Measurements from ENCODE around the gene SP5. TPM values are rescaled to one million over a fixed set of nuclear protein-coding genes. Genes with fewer than 3 reads are reported as not detected.

Gene SP5
- total RNA-seq, 2 experiments from 2014 or later, result not detected

DNA sequence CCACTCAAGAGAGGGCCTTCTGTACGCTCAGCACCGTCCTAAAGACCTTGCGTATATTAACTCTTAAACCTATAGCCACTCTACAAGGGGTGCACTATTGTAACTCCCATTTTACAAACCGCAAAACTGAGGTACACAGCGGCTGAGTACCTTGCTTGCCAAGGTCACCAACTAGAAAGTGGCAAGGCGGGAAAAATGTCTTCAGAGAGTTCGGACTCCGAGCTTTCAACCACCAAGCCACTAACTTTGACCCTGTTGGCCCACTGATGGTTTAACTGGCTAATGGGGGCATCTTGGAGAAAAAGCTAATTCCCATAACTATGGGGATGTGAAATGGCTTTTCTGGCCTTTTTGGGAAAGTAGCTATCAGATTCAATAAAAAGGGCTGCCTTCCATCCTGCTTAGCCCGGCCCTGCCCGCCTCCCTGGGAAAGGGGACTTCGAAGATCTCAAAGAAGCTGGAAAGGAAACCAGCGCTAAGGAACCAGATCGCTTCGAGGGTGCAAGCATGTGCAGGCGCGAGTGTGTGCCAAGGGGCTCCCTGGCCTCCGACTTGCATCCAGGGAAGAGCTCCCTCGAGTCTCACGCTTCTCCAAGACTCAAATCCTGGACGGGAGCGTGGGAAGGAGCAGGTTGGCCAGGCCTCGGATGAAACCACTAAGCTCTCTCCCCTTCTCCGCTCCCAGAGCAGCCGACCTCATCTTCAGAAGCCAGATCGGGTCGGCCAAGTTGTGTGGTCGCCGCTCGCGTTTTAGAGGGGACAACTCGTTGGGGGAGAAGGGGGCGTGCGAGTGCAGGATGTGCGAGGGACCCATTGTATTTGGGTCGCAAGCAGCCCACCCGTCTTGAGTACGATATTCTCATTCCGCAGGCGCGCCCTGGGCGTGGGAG is 2.2 kb upstream of the SP5 start:
- no peaks in the 10 kb centered on the region for H3K9me3 Mint-ChIP-seq (ENCODE audit: insufficient read depth)
- no peak overlapping the region for H3K4me3 Mint-ChIP-seq
- H3K27ac Mint-ChIP-seq, result no peak overlapping the region
- peaks cover under 1% of the 10 kb centered on the region for H3K36me3 Mint-ChIP-seq (ENCODE audit: low read depth)
- DNase-seq (no peak), ATAC-seq (no peak)
- ChIA-PET CTCF (interaction anchor here (0.8 to 1.5 kb wide), 3 partner anchors 109 to 389 kb away, joined by 3 to 5 read pairs (median 4); no protein-coding TSS in a partner anchor), POLR2A (no interaction called here)
- H3K4me1 Mint-ChIP-seq (ENCODE audit: low read depth), result peaks cover 22% of the 10 kb centered on the region
- H3K27me3 Mint-ChIP-seq (ENCODE audit: low read depth), result peaks cover 77% of the 10 kb centered on the region

DNA sequence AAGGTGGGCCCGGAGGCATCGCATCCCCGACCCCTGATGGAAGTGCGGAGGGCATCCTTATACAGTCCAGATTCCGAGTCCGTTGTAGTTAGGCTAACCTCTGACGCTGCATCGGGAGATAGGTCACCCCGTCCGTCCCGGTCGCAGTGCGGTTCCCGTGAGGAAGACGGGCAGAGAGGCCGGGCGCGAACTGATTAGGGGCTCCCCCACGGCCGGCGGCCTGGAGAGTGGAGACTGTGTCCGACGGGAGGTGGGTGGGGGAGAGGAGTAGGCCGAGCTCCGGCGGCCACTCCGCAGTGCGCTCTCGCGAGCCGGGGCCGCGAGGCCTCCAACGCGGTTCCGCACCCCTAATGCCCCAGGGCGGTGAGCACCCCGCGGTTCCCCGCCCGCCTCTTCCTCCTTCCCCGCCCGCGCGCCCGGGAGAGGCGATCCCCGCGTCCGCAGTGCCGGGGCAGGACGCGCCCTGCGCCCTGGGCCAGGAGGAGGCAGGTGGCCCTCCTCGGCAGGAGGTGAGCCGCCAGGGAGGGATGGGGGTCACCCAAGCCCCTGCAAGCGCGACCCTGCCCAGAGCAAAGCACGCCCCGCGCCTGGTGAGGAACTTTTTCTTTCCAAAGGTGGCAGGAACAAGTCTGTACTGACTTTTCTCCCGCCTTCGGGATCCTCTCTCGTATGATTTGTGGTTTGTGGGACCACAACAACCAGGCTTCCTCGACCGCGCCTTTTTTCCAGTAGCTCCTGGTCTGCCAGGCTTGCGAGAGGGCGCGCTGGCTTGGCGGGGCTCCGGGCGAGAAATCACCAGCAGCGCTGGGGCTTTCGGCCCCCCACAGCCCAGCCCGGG is 1.4 kb upstream of the SP5 start:
- Mint-ChIP-seq H3K4me1 (ENCODE audit: low read depth) (peaks cover 25% of the 10 kb centered on the region), H3K9me3 (ENCODE audit: insufficient read depth) (no peaks in the 10 kb centered on the region), H3K4me3 (peak overlapping the region; percentile 63), H3K36me3 (ENCODE audit: low read depth) (peaks cover 3% of the 10 kb centered on the region), H3K27me3 (ENCODE audit: low read depth) (peaks cover 77% of the 10 kb centered on the region), H3K27ac (no peak overlapping the region)
- DNase-seq (no peak), ATAC-seq (peak; percentile 13)
- CTCF ChIA-PET, result interaction anchor here (0.8 to 1.4 kb wide), 2 partner anchors 305 to 344 kb away, joined by 3 to 4 read pairs; no protein-coding TSS in a partner anchor
- POLR2A ChIA-PET, result no interaction called here

DNA sequence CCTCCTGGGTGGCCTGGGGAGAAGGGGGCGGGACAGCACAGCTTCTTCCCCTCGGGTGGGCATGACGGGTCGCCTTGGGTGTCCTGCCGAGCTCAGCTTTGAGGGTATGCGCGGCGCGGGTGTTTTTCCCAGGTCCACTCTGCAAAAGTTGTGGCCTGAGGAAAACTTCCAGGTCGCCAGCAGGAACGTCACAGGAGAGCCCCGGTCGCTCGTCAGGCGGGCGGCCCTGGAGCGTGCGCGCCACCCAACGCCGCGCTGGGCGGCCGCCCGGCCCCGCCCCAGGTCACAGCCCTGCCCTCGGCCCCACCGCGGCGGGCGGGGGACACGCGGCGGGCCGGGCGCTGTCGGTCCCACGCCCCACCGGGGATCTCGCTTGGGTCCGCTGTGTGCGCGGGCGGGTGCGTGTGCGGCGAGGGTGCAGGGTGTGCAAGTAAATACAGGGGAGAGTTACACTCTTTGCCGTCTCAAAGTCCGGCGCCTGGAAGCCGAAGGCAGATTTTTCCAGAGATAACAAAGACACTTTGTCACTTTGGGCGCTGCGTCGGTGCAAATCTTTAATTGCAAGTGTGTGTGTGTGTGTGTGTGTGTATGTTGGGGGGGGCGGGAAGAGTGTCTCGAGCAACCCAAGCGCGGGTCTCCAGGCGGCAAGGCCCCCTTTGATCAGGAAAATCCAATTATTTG is 616 bp upstream of the SP5 start:
- peak; percentile 61 for ATAC-seq
- DNase-seq, result no peak
- CTCF ChIA-PET, result interaction anchor here (1.4 kb wide), 1 partner anchor 305 kb away, joined by 3 read pairs; no protein-coding TSS in a partner anchor
- peak overlapping the region; percentile 35 for H3K27ac Mint-ChIP-seq
- peak overlapping the region; percentile 66 for H3K4me3 Mint-ChIP-seq
- H3K27me3 Mint-ChIP-seq (ENCODE audit: low read depth), result peaks cover 77% of the 10 kb centered on the region
- peaks cover 3% of the 10 kb centered on the region for H3K36me3 Mint-ChIP-seq (ENCODE audit: low read depth)
- POLR2A ChIA-PET, result interaction anchor here (0.6 kb wide), 1 partner anchor 187 kb away, joined by 3 read pairs; no protein-coding TSS in a partner anchor
- H3K9me3 Mint-ChIP-seq (ENCODE audit: insufficient read depth), result no peaks in the 10 kb centered on the region
- H3K4me1 Mint-ChIP-seq (ENCODE audit: low read depth), result peaks cover 25% of the 10 kb centered on the region

DNA sequence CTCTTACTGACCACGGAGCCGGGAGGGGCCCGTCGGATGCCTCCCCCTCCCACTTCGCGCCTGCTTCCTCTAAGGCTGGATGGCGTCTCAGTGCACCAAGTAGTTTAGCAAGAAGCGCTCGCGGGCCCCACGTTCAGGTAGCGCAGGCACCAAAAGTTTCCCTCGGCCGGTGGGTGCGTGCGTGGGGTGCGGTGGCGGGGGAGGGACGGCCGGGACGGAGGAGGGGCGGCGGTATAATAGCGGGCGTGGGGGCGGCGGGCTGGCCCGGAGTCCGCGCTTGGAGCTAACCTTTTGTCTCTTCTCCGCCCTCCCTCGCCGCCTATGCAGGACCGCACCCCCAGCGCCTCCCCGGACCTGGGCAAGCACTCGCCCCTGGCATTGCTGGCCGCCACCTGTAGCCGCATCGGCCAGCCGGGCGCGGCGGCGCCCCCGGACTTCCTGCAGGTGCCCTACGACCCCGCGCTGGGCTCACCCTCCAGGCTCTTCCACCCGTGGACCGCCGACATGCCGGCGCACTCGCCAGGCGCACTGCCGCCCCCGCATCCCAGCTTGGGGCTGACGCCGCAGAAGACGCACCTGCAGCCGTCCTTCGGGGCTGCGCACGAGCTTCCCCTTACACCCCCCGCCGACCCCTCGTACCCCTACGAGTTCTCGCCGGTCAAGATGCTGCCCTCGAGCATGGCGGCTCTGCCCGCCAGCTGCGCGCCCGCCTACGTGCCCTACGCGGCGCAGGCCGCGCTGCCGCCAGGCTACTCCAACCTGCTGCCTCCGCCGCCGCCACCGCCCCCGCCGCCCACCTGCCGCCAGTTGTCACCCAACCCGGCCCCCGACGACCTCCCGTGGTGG is 1.0 kb downstream of the SP5 start:
- no peaks in the 10 kb centered on the region for H3K9me3 Mint-ChIP-seq (ENCODE audit: insufficient read depth)
- peaks cover 3% of the 10 kb centered on the region for H3K36me3 Mint-ChIP-seq (ENCODE audit: low read depth)
- POLR2A ChIA-PET, result no interaction called here
- no peak for DNase-seq
- peak overlapping the region; percentile 66 for H3K4me3 Mint-ChIP-seq
- CTCF ChIA-PET, result interaction anchor here (1.0 to 1.7 kb wide), 3 partner anchors 56 to 100 kb away, joined by 3 to 6 read pairs (median 3); no protein-coding TSS in a partner anchor
- H3K27me3 Mint-ChIP-seq (ENCODE audit: low read depth), result peaks cover 70% of the 10 kb centered on the region
- peaks cover 25% of the 10 kb centered on the region for H3K4me1 Mint-ChIP-seq (ENCODE audit: low read depth)
- ATAC-seq, result peak; percentile 5
- H3K27ac Mint-ChIP-seq, result no peak overlapping the region

DNA sequence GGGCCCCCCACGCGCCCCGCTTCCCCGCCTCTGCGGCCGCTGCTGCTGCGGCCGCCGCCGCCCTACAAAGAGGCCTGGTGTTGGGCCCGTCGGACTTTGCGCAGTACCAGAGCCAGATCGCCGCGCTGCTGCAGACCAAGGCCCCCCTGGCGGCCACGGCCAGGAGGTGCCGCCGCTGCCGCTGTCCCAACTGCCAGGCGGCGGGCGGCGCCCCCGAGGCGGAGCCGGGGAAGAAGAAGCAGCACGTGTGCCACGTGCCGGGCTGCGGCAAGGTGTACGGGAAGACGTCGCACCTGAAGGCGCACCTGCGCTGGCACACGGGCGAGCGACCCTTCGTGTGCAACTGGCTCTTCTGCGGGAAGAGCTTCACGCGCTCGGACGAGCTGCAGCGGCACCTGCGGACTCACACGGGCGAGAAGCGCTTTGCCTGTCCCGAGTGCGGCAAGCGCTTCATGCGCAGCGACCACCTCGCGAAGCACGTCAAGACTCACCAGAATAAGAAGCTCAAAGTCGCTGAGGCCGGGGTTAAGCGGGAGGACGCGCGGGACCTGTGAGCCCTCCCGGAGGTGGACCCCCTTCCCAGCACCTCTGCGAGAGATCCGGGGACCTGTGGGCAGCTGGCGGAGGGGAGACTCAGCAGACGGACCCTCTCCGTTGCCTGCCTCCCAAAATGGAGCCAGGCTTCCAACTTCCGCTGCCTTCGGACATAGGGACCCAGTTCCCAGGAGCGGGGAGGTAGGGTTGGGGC is 1.9 kb downstream of the SP5 start:
- ChIA-PET POLR2A (interaction anchor here (1.0 kb wide), 1 partner anchor 103 kb away, joined by 4 read pairs; no protein-coding TSS in a partner anchor), CTCF (interaction anchor here (0.6 to 1.7 kb wide), 3 partner anchors 28 to 99 kb away, joined by 3 to 6 read pairs (median 3); no protein-coding TSS in a partner anchor)
- peak; percentile 38 for ATAC-seq
- Mint-ChIP-seq H3K9me3 (ENCODE audit: insufficient read depth) (no peaks in the 10 kb centered on the region), H3K4me1 (ENCODE audit: low read depth) (peaks cover 23% of the 10 kb centered on the region), H3K4me3 (peak overlapping the region; percentile 18), H3K36me3 (ENCODE audit: low read depth) (peaks cover 3% of the 10 kb centered on the region), H3K27ac (no peak overlapping the region), H3K27me3 (ENCODE audit: low read depth) (peaks cover 66% of the 10 kb centered on the region)
- DNase-seq, result no peak

DNA sequence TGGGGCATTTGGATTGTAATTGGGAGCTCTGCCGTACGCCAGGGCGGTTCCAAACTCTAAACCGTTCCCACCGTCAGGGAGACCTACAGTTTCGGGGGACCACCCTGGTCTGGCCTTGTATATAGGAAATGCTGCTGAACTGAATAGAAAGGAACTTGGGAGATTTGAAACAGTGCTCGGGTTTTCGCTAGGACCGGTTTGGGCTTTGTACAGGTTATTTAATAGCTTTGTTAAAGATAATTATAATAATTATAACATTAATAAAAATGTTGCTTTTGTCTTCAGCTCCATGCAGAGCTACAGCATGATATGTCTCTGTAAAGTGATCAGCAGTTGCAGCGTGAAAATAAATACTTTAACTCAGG is 2.4 kb downstream of the SP5 start:
- Mint-ChIP-seq H3K4me3 (no peak overlapping the region), H3K27ac (no peak overlapping the region), H3K36me3 (ENCODE audit: low read depth) (peaks cover 3% of the 10 kb centered on the region), H3K4me1 (ENCODE audit: low read depth) (peaks cover 19% of the 10 kb centered on the region), H3K9me3 (ENCODE audit: insufficient read depth) (no peaks in the 10 kb centered on the region), H3K27me3 (ENCODE audit: low read depth) (peaks cover 61% of the 10 kb centered on the region)
- DNase-seq, result no peak
- ChIA-PET POLR2A (interaction anchor here (1.0 kb wide), 1 partner anchor 103 kb away, joined by 4 read pairs; no protein-coding TSS in a partner anchor), CTCF (interaction anchor here (0.6 to 1.7 kb wide), 3 partner anchors 28 to 98 kb away, joined by 3 to 6 read pairs (median 3); no protein-coding TSS in a partner anchor)
- ATAC-seq, result no peak

DNA sequence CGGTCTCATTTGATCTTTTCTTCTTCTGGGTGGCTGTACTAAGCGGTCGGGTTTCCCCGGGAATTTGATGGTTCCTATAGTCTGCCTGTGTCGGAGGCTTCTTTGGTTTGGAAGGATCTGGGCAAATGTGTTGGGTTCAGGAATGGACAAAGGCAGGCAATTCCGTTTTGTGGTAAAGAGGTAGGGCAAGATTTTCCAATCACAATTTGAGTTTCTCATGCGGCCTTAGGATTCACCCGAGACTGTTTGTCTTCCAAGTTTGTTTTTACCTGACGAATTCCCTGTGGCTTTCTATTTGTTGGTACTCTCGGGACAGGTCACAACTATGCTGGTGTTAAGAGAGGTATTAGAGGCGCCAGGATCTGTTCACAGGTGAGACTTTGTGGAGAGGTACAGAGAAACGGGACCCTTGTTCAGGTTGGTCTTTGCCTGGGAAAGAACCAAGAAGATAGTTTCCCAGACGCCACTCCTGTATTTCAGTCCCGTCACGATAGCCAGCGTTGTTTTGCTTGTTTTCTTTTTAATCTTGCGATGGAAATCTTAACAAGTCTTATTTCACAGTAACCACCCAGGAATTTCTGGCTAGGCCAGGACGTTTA is 3.0 kb downstream of the SP5 start:
- H3K27me3 Mint-ChIP-seq (ENCODE audit: low read depth), result peaks cover 57% of the 10 kb centered on the region
- peaks cover 19% of the 10 kb centered on the region for H3K4me1 Mint-ChIP-seq (ENCODE audit: low read depth)
- H3K27ac Mint-ChIP-seq, result peak overlapping the region; percentile 23
- ChIA-PET POLR2A (interaction anchor here (1.0 kb wide), 1 partner anchor 102 kb away, joined by 4 read pairs; no protein-coding TSS in a partner anchor), CTCF (interaction anchor here (1.7 kb wide), 1 partner anchor 98 kb away, joined by 6 read pairs; no protein-coding TSS in a partner anchor)
- DNase-seq, result no peak
- ATAC-seq, result no peak
- H3K4me3 Mint-ChIP-seq, result no peak overlapping the region
- no peaks in the 10 kb centered on the region for H3K9me3 Mint-ChIP-seq (ENCODE audit: insufficient read depth)
- peaks cover 3% of the 10 kb centered on the region for H3K36me3 Mint-ChIP-seq (ENCODE audit: low read depth)

DNA sequence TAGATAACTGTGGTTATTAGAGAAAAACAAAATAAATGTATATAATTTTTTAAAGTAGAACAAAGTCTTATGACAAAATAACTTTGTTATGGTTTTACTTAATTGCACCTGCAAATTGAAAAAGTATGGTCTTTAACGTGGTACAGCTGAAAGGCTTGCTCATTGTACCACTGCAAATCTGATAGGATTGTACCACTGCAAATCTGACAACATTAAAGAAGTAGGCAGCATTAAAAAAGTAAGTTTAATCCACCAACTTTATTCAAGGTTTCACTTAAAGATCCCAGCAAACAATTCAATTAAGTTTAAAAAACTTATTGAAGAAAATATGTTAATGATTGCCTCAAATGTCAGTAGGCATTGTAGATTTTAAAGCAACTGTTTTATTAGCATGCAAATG is 4.7 kb downstream of the SP5 start:
- H3K4me3 Mint-ChIP-seq, result no peak overlapping the region
- DNase-seq (no peak), ATAC-seq (no peak)
- H3K4me1 Mint-ChIP-seq (ENCODE audit: low read depth), result peaks cover 15% of the 10 kb centered on the region
- H3K9me3 Mint-ChIP-seq (ENCODE audit: insufficient read depth), result no peaks in the 10 kb centered on the region
- POLR2A ChIA-PET, result no interaction called here
- CTCF ChIA-PET, result no interaction called here
- no peak overlapping the region for H3K27ac Mint-ChIP-seq
- H3K36me3 Mint-ChIP-seq (ENCODE audit: low read depth), result peaks cover 3% of the 10 kb centered on the region
- peaks cover 57% of the 10 kb centered on the region for H3K27me3 Mint-ChIP-seq (ENCODE audit: low read depth)

DNA sequence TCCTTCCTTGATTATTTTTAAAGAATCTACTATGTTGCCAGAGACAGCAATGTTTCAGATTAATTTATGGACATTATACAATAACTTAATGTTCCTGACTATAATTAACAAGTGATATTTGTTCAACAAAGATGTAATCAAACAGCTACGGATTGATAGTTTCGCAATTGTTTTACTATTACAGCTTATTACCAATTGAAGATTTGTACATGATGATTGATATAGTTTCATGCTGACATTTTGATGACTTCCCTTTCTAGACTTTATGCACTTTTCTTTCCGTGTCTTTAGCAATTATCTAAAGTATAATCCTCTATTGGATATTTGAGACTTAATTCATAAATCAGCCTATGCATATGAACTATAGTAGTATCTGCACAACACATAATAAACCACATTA is 6.5 kb downstream of the SP5 start:
- CTCF ChIA-PET, result no interaction called here
- POLR2A ChIA-PET, result no interaction called here
- peaks cover 3% of the 10 kb centered on the region for H3K36me3 Mint-ChIP-seq (ENCODE audit: low read depth)
- no peaks in the 10 kb centered on the region for H3K9me3 Mint-ChIP-seq (ENCODE audit: insufficient read depth)
- no peak overlapping the region for H3K4me3 Mint-ChIP-seq
- no peak for ATAC-seq
- no peak overlapping the region for H3K27ac Mint-ChIP-seq
- DNase-seq, result no peak
- peaks cover 7% of the 10 kb centered on the region for H3K4me1 Mint-ChIP-seq (ENCODE audit: low read depth)
- H3K27me3 Mint-ChIP-seq (ENCODE audit: low read depth), result peaks cover 45% of the 10 kb centered on the region

DNA sequence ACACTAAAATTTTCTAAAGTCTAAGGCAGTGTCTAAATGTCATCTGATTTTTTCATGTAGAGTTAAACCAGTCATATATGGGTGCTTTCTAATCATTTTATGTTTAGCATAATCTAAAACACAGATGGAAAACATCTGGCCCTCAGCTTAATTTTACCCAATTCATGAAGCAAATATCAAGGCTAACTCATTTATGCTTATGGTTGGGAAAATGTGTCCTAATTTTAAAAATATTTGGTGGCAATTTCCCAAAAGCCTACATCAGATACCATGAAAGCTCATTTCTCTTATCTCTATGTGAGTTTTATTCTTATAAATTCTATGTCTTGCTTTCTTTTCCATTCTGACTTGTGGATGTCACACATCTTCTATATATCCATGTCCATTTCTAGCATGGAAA is 7.2 kb downstream of the SP5 start:
- Mint-ChIP-seq H3K9me3 (ENCODE audit: insufficient read depth) (no peaks in the 10 kb centered on the region), H3K27me3 (ENCODE audit: low read depth) (peaks cover 42% of the 10 kb centered on the region), H3K4me3 (no peak overlapping the region), H3K36me3 (ENCODE audit: low read depth) (peaks cover 3% of the 10 kb centered on the region), H3K27ac (no peak overlapping the region), H3K4me1 (ENCODE audit: low read depth) (peaks cover 3% of the 10 kb centered on the region)
- no peak for ATAC-seq
- no peak for DNase-seq
- ChIA-PET POLR2A (no interaction called here), CTCF (interaction anchor here (0.7 to 1.6 kb wide), 2 partner anchors 12 to 155 kb away, joined by 3 read pairs; no protein-coding TSS in a partner anchor)

Data from activated CD8-positive, alpha-beta T cell treated with anti-CD3 and anti-CD28 coated beads, Interleukin-2, amount 10 ng/mL, durations not matched to agents 7 days and 5 days (primary cell).